ENCODE data around the gene SLC22A3. TPM values are rescaled to one million over a fixed set of nuclear protein-coding genes. Genes with fewer than 3 reads are reported as not detected.
A peak's percentile ranks its signal among the peaks of the same experiment; 100 is the strongest.

The SLC22A3 gene, protein sequence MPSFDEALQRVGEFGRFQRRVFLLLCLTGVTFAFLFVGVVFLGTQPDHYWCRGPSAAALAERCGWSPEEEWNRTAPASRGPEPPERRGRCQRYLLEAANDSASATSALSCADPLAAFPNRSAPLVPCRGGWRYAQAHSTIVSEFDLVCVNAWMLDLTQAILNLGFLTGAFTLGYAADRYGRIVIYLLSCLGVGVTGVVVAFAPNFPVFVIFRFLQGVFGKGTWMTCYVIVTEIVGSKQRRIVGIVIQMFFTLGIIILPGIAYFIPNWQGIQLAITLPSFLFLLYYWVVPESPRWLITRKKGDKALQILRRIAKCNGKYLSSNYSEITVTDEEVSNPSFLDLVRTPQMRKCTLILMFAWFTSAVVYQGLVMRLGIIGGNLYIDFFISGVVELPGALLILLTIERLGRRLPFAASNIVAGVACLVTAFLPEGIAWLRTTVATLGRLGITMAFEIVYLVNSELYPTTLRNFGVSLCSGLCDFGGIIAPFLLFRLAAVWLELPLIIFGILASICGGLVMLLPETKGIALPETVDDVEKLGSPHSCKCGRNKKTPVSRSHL
- total RNA-seq (under 0.01 and 0.26 TPM in 2 replicates), polyA plus RNA-seq (0.03 TPM in 2 replicates), polyA minus RNA-seq (ENCODE audit: low replicate concordance) (not detected in 2 replicates)
- polyA plus RNA-seq (2012), result 0.03 and 0.05 TPM in 2 replicates

DNA sequence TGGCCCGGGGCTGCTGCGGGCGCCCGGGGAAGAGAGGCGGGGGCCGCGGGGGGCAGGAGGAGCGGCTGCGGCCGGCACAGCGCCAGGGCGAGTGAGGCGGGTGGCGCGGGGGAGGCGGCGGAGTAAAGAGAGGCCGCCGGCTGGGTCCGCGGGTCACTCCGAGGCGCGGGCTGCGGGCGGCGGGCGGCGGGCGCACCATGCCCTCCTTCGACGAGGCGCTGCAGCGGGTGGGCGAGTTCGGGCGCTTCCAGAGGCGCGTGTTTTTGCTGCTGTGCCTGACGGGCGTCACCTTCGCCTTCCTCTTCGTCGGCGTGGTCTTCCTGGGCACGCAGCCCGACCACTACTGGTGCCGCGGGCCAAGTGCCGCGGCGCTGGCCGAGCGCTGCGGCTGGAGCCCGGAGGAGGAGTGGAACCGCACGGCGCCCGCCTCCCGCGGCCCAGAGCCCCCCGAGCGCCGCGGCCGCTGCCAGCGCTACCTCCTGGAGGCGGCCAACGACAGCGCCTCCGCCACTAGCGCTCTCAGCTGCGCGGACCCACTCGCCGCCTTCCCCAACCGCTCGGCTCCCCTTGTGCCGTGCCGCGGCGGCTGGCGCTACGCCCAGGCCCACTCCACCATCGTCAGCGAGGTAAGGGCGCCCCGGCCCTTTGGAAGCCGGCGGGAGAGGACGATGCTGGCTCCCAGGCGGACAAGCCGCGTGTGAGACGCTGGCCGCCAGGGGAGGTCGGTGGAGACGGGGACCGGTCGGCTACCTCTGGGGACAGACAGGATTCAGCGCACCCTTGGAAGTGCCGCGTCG lies at the start of gene SLC22A3:
Gene SLC22A3 (plus strand): TSS at position 156 of the 797 bp plus-strand sequence. CDS start 42 bp downstream, at position 198.
- DNase-seq (ENCODE audit: low read depth in 2 of 2), result peak; percentile 15 to 44
- TF ChIP-seq, protein P1, sequence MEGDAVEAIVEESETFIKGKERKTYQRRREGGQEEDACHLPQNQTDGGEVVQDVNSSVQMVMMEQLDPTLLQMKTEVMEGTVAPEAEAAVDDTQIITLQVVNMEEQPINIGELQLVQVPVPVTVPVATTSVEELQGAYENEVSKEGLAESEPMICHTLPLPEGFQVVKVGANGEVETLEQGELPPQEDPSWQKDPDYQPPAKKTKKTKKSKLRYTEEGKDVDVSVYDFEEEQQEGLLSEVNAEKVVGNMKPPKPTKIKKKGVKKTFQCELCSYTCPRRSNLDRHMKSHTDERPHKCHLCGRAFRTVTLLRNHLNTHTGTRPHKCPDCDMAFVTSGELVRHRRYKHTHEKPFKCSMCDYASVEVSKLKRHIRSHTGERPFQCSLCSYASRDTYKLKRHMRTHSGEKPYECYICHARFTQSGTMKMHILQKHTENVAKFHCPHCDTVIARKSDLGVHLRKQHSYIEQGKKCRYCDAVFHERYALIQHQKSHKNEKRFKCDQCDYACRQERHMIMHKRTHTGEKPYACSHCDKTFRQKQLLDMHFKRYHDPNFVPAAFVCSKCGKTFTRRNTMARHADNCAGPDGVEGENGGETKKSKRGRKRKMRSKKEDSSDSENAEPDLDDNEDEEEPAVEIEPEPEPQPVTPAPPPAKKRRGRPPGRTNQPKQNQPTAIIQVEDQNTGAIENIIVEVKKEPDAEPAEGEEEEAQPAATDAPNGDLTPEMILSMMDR (conservative IDR thresholded peaks at IDR 0.05 in 1 of 2, IDR thresholded peaks at IDR 0.05 in 1 of 2; ENCODE audit: low read depth in 1 of 2, low read length in 2 of 2), result no peak
- TF ChIP-seq EZH2 (IDR thresholded peaks at IDR 0.05; ENCODE audit: low read length, missing control alignments), result no peak
- Histone ChIP-seq H3K9ac (ENCODE audit: insufficient read depth, low read length) (no peak within 1 kb of the TSS), H3K4me3 (replicated peaks in 1 of 4; ENCODE audit: control extremely low read depth in 1 of 4, insufficient read depth in 1 of 4, low read depth in 3 of 4, low read length in 4 of 4) (peak within 1 kb of the TSS; percentile 33 to 57 (median 44)), H3K9me3 (ENCODE audit: control insufficient read depth, insufficient read depth, low read depth, low read length) (no peaks in the 10 kb centered on the region), H3K27ac (ENCODE audit: insufficient read depth, low read length) (no peak within 1 kb of the TSS), H2AFZ (ENCODE audit: low read length) (peak within 1 kb of the TSS; percentile 46), H3K79me2 (ENCODE audit: control insufficient read depth, insufficient read depth, low read length) (no peaks in the 10 kb centered on the region), H3K4me2 (ENCODE audit: extremely low read depth, insufficient read depth, low read length) (peak within 1 kb of the TSS; percentile 87), H3K4me1 (ENCODE audit: control insufficient read depth, extremely low read depth, insufficient read depth, low read length) (no peaks in the 10 kb centered on the region), H3K27me3 (ENCODE audit: control insufficient read depth, insufficient read depth, low read length) (peaks cover 6% of the 10 kb centered on the region), H3K36me3 (ENCODE audit: control insufficient read depth, insufficient read depth, low read length) (no peaks in the 10 kb centered on the region), H4K20me1 (ENCODE audit: control insufficient read depth, extremely low read depth, insufficient read depth, low read length) (no peaks in the 10 kb centered on the region)

DNA sequence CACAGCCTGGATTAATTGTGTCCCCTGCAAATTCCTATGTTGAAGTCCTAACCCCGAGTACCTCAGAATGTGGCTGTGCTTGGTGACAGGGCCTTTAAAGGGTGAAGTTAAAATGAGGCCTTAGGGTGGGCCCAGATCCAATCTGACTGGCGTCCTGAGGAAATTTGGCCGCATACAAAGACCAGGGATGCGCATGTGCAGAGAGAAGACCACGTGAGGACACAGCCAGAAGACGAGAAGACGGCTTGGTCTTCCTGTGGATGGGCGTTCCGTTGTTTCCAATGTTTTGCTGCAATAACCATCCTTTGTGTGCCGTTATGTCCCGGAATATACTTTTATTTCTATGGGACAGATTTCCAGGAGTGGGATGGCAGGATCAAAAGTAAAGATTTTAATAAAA lies 48.6 kb upstream of the SLC22A3 start:
- Histone ChIP-seq H3K27me3 (ENCODE audit: control insufficient read depth, insufficient read depth, low read length) (no peaks in the 10 kb centered on the region), H3K4me1 (ENCODE audit: control insufficient read depth, extremely low read depth, insufficient read depth, low read length) (no peaks in the 10 kb centered on the region), H3K79me2 (ENCODE audit: control insufficient read depth, insufficient read depth, low read length) (no peaks in the 10 kb centered on the region), H3K9me3 (ENCODE audit: control insufficient read depth, insufficient read depth, low read depth, low read length) (no peaks in the 10 kb centered on the region), H3K4me3 (replicated peaks in 1 of 4; ENCODE audit: control extremely low read depth in 1 of 4, insufficient read depth in 1 of 4, low read depth in 3 of 4, low read length in 4 of 4) (no peak overlapping the region), H3K36me3 (ENCODE audit: control insufficient read depth, insufficient read depth, low read length) (no peaks in the 10 kb centered on the region), H3K9ac (ENCODE audit: insufficient read depth, low read length) (no peak overlapping the region), H4K20me1 (ENCODE audit: control insufficient read depth, extremely low read depth, insufficient read depth, low read length) (no peaks in the 10 kb centered on the region), H3K27ac (ENCODE audit: insufficient read depth, low read length) (no peak overlapping the region), H3K4me2 (ENCODE audit: extremely low read depth, insufficient read depth, low read length) (no peak overlapping the region), H2AFZ (ENCODE audit: low read length) (no peak overlapping the region)
- TF ChIP-seq EZH2 (IDR thresholded peaks at IDR 0.05; ENCODE audit: low read length, missing control alignments), result no peak
- TF ChIP-seq, protein P1 (conservative IDR thresholded peaks at IDR 0.05 in 1 of 2, IDR thresholded peaks at IDR 0.05 in 1 of 2; ENCODE audit: low read depth in 1 of 2, low read length in 2 of 2), result no peak
- DNase-seq (ENCODE audit: low read depth in 2 of 2), result no peak

All from fibroblast of lung (primary cell).